Measurements from ENCODE around the gene ZNF428.

Gene ZNF428

DNA sequence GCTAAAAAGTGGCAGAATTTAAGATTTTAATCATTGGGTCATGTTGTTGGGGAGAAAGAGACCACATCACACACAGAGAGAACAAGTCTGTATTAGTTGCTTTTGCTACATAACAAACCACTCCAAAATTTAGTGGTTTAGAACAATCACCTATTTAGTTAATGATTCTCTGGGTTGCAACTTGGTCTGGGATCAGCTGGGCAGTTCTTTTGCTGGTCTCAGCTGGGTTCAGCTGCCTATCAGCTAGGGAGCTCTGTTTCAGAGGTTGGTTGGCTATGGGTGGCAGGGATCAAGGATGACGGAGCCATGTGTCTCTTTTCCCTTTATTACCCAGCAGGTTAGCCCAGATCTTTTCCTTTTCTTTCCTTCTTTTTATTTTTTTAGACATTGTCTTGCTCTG lies 34.9 kb downstream of the ZNF428 start:
- Histone ChIP-seq H3K4me3 (replicated peaks; ENCODE audit: low read depth, low read length) (no peak overlapping the region), H3K36me3 (ENCODE audit: control insufficient read depth, insufficient read depth, low read length) (peaks cover 3% of the 10 kb centered on the region; the same call in 1 of the 2 replicates), H3K27me3 (replicated peaks; ENCODE audit: control insufficient read depth, insufficient read depth, low read length) (no peaks in the 10 kb centered on the region)
- TF ChIP-seq, protein P1, sequence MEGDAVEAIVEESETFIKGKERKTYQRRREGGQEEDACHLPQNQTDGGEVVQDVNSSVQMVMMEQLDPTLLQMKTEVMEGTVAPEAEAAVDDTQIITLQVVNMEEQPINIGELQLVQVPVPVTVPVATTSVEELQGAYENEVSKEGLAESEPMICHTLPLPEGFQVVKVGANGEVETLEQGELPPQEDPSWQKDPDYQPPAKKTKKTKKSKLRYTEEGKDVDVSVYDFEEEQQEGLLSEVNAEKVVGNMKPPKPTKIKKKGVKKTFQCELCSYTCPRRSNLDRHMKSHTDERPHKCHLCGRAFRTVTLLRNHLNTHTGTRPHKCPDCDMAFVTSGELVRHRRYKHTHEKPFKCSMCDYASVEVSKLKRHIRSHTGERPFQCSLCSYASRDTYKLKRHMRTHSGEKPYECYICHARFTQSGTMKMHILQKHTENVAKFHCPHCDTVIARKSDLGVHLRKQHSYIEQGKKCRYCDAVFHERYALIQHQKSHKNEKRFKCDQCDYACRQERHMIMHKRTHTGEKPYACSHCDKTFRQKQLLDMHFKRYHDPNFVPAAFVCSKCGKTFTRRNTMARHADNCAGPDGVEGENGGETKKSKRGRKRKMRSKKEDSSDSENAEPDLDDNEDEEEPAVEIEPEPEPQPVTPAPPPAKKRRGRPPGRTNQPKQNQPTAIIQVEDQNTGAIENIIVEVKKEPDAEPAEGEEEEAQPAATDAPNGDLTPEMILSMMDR (IDR thresholded peaks at IDR 0.05; ENCODE audit: insufficient read depth, low read length, poor library complexity, severe bottlenecking): no peak
- DNase-seq (ENCODE audit: extremely low read depth, insufficient read length): no peak

DNA sequence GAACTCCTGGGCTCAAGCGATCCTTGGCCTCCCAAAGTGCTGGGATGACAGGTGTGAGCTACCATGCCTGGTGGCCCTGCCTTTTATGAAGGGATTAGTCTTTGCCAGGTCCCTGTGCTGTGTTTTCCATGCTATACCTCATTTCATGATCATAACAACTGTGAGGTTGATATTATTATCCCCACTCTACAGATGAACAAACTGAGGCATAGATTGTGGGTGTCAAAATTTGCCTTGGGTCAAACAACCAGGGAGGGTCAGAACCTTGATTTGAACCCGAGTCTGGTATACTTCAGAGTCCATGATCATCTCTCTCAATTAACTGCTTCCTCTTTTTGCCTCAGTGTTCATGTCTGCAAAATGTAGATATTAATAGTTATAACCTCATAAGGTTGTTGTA lies 36.9 kb downstream of the ZNF428 start:
- TF ChIP-seq, protein P1 (IDR thresholded peaks at IDR 0.05; ENCODE audit: insufficient read depth, low read length, poor library complexity, severe bottlenecking): no peak
- Histone ChIP-seq H3K36me3 (ENCODE audit: control insufficient read depth, insufficient read depth, low read length) (peaks cover 3% of the 10 kb centered on the region; the same call in 1 of the 2 replicates), H3K27me3 (replicated peaks; ENCODE audit: control insufficient read depth, insufficient read depth, low read length) (no peaks in the 10 kb centered on the region), H3K4me3 (replicated peaks; ENCODE audit: low read depth, low read length) (no peak overlapping the region)
- no peak for DNase-seq (ENCODE audit: extremely low read depth, insufficient read length)

DNA sequence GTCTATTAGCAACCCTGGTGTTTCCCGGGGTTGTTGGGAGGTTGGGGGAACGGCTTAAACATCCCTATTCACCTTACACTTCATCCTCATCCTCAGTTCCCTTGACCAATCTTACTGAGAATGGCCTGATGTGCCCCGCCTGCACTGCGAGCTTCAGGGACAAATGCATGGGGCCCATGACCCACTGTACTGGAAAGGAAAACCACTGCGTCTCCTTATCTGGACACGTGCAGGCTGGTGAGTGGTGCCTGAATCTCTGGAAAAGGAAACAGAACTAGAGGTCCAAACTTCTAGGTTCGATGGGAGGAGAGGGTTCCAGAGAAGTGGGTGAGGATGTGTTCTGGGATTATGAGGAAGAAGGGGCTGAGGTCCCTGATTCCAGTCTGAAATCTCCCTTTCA lies 38.0 kb downstream of the ZNF428 start:
- TF ChIP-seq, protein P1 (IDR thresholded peaks at IDR 0.05; ENCODE audit: insufficient read depth, low read length, poor library complexity, severe bottlenecking): no peak
- no peak overlapping the region for H3K4me3 ChIP-seq (replicated peaks; ENCODE audit: low read depth, low read length)
- no peak for DNase-seq (ENCODE audit: extremely low read depth, insufficient read length)

DNA sequence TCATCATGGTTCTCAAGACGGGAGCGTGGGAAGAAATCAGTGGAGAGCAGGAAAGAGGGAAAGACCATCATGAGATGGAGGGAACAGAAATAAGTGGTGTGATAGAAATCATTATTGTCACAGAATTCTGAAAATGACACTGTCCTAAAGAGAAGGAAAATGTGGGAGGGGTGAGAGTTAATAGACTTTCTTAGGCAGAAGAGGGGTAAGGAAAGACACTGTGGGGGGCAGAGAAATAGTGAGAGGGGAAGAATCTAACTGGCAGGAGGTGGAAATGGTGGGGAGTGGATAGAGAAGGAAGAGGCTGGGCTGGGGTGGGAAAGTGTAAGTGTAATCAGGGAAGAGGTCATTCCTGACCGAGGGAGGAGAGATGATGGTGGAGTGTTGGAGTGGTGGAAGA lies 40.6 kb downstream of the ZNF428 start:
- no peak for DNase-seq (ENCODE audit: extremely low read depth, insufficient read length)
- Histone ChIP-seq H3K4me3 (replicated peaks; ENCODE audit: low read depth, low read length) (no peak overlapping the region), H3K27me3 (replicated peaks; ENCODE audit: control insufficient read depth, insufficient read depth, low read length) (no peaks in the 10 kb centered on the region), H3K36me3 (ENCODE audit: control insufficient read depth, insufficient read depth, low read length) (no peaks in the 10 kb centered on the region)
- TF ChIP-seq, protein P1 (IDR thresholded peaks at IDR 0.05; ENCODE audit: insufficient read depth, low read length, poor library complexity, severe bottlenecking): no peak

More for the DNA sequence above, 38.0 kb downstream of the ZNF428 start:
- Histone ChIP-seq H3K36me3 (ENCODE audit: control insufficient read depth, insufficient read depth, low read length) (peaks cover 2% of the 10 kb centered on the region; the same call in 1 of the 2 replicates), H3K27me3 (replicated peaks; ENCODE audit: control insufficient read depth, insufficient read depth, low read length) (no peaks in the 10 kb centered on the region)

DNA sequence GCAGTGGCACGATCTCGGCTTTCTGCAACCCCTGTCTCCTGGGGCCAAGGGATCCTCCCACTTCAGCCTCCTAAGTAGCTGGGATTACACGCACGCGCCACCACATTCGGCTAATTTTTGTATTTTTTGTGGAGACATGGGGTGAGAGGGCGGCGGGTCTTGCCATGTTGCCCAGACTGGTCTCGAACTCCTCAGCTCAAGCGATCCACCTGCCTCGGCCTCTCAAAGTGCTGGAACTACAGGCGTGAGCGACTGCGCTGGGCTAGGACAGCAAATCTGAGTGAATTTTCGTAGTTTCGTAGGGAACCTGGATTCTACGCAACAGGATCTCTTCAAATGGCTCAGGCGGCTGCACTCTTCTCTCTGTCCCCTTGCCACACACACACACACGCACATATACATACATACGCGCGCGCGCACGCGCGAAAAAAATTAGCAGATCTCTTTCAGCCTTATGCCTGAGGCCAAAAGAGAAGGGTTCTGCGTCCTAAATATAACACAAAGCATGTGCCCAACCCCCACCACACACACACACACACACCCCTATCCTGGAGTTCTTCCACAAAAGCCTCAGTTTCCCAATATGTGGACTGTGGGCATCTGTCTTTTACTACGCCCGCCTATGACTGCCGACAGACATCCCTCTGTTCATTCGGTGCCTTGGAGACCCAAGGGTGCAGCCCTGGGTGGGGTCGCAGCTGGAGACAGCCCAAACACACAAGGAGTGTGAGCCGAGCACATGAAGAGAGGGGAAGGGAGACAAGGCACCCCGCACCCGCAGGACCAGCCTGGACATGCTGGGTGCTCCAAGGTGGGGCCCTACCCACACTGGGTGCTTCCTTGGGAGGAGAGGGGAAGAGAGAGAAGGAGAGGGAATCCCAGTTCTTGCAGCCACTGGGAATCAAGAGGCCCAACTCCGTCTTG lies 43.2 kb downstream of the ZNF428 start:
- H3K27me3 ChIP-seq (replicated peaks; ENCODE audit: control insufficient read depth, insufficient read depth, low read length): no peaks in the 10 kb centered on the region
- peak overlapping the region; percentile 57 for H3K4me3 ChIP-seq (replicated peaks; ENCODE audit: low read depth, low read length)
- TF ChIP-seq, protein P1 (IDR thresholded peaks at IDR 0.05; ENCODE audit: insufficient read depth, low read length, poor library complexity, severe bottlenecking): no peak
- no peak for DNase-seq (ENCODE audit: extremely low read depth, insufficient read length)
- no peaks in the 10 kb centered on the region; the same call in 1 of the 2 replicates for H3K36me3 ChIP-seq (ENCODE audit: control insufficient read depth, insufficient read depth, low read length)
